Superior temporal gyrus (tissue), 1 donor: Measurements from ENCODE around the gene CTNND2.
A peak's percentile ranks its signal among the peaks of the same experiment; 100 is the strongest.

ENCODE experiments used
- DNase-seq: peaks from one replicate; pipeline ENCODE4 v3.0.0-alpha.2; 2016; ENCODE audit errors: extremely low spot score

CTNND2 gene

GRCh38 chr5:11177999-11178711, 726.1 kb downstream of the CTNND2 start:
- no peak for DNase-seq

GRCh38 chr5:11174591-11174990, 729.7 kb downstream of the CTNND2 start:
- DNase-seq = no peak

- no peak for DNase-seq
These were observed 731.8 kb downstream of the CTNND2 start for GRCh38 chr5:11172484-11172883.

GRCh38 chr5:11171236-11171635, 733.0 kb downstream of the CTNND2 start:
- DNase-seq = no peak

GRCh38 chr5:11166923-11167322, 737.3 kb downstream of the CTNND2 start:
- peak; percentile 78 for DNase-seq

GRCh38 chr5:11164531-11165294, 739.5 kb downstream of the CTNND2 start:
- DNase-seq = peak; percentile 82

- no peak for DNase-seq
These were observed 747.1 kb downstream of the CTNND2 start for GRCh38 chr5:11157132-11157531.

- no peak for DNase-seq
These were observed 750.4 kb downstream of the CTNND2 start for GRCh38 chr5:11153670-11154382.

- DNase-seq = no peak
These were observed 751.9 kb downstream of the CTNND2 start for GRCh38 chr5:11152368-11152767.

GRCh38 chr5:11150976-11151375, 753.3 kb downstream of the CTNND2 start:
- no peak for DNase-seq

GRCh38 chr5:11148810-11149539, 755.3 kb downstream of the CTNND2 start:
- no peak for DNase-seq

- DNase-seq = no peak
These were observed 758.1 kb downstream of the CTNND2 start for GRCh38 chr5:11146171-11146570.

GRCh38 chr5:11143456-11144267, 760.6 kb downstream of the CTNND2 start:
- DNase-seq = no peak

- DNase-seq = no peak
These were observed 764.9 kb downstream of the CTNND2 start for GRCh38 chr5:11139217-11139865.

- DNase-seq = no peak
These were observed 774.1 kb downstream of the CTNND2 start for GRCh38 chr5:11130131-11130530.

GRCh38 chr5:11128021-11128420, 776.2 kb downstream of the CTNND2 start:
- DNase-seq = no peak

- no peak for DNase-seq
These were observed 777.4 kb downstream of the CTNND2 start for GRCh38 chr5:11126844-11127243.

GRCh38 chr5:11121885-11122284, 782.4 kb downstream of the CTNND2 start:
- DNase-seq = no peak

GRCh38 chr5:11110128-11110527, 794.1 kb downstream of the CTNND2 start:
- DNase-seq = no peak

GRCh38 chr5:11105696-11106095, 798.5 kb downstream of the CTNND2 start:
- no peak for DNase-seq
